Measurements from ENCODE around the gene NRXN2.

Gene NRXN2

GRCh38 chr11:64667154-64667745 is 55.7 kb downstream of the NRXN2 start:
- DNase-seq: no peak

DNA sequence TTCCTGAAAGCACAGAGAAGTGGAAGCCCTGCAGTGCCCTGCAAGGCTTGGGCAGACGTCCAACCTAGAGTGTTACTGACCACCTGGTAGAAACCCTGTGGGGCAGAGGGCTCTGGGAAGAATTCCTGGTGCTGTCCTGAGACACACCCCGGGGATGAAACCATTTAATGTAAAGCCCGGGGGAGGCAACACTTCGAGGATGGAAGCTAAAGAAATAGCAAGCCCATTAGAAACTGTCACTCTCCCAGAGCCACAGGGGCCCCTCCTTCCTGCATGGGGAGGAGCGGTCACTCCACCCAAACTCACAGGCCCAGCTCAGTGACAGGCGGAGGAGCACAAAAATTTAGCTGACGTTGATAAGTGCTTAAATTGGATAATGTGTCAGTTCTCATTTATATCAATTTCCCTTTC is 57.6 kb downstream of the NRXN2 start:
- no peak for DNase-seq

DNA sequence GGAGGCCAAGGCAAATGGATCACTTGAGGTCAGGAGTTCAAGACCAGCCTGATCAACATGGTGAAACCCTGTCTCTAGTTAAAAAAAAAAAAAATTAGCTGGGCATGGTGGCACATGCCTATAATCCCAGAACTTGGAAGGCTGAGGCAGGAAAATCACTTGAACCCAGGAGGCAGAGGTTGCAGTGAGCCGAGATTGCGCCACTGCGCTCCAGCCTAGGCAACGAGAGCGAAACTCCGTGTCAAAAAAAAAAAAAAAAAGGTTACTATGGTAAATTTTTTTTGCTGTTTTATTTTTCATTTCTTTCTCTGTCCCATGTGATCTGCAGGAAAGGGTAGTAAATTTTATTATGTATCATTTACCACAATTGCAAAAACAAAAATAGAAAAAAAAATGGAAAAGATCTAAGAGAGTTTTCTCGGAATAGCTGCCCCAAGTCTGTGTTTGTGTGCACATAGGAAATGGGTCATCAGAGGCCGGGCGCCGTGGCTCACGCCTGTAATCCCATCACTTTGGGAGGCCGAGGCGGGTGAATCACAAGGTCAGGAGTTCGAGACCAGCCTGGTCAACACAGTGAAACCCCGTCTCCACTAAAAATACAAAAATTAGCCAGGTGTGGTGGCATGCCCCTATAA is 58.6 kb downstream of the NRXN2 start:
- peak in 1 of 2 donors; percentile 44 for DNase-seq

- no peak for DNase-seq
Observed at GRCh38 chr11:64663656-64664055, 59.3 kb downstream of the NRXN2 start.

- no peak for DNase-seq
Observed at GRCh38 chr11:64661614-64662013, 61.4 kb downstream of the NRXN2 start.

DNA sequence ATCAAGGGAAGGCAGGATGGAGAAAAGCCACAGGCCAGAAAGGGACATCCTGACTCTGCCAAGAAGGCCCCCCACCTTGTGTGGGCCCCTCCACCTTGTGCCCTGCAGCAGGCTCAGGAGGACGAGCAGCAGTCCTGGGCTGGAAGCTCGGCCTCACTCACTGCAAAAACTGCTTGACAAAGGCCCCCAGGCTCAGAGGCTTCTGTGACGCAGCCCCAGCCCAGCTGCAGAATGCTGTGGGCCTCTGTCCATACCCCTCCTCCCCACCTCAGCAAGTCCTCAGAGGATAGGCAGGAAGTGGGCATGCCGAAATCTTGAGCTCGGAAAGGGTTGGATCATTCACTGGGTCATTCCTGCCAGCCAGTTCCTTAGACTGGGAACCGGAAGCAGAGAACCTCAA is 61.9 kb downstream of the NRXN2 start:
- no peak for DNase-seq

GRCh38 chr11:64660706-64661105 is 62.3 kb downstream of the NRXN2 start:
- no peak for DNase-seq

- no peak for DNase-seq
Observed at GRCh38 chr11:64660205-64660604, 62.8 kb downstream of the NRXN2 start.

DNA sequence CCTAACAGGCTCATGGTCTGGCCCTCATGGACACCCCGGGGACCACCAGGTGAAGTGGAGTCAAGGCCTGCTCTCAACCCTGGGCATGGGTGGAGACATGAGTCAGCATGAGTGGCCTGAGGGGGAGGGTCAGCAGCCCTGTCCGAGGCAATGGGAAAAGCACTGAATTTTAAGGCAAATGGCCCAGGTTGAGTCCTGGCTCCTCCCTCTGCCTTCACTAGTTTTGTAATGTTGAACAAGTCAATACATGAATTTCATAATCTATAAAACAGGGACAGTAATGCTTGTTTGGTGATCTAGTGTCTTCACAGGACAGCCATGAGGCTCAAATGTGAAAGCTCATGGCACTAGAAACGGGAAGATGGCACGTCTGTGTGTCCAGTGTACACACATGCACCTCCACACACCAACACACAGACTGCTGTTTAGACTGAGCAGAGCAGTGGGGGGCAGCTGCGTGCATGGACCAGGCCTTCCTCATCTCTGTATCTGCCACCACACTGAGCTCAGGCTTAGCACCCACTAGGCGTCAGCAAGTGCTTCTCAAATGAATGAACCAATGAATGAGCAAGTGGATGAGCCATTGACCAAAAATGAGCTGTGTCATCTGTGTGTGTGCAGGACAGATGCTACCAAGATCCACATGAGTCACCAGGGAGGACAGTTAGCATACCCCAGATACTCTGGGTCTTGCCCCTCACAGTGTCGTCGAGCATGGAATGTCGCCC is 63.4 kb downstream of the NRXN2 start:
- peak in 1 of 2 donors; percentile 65 for DNase-seq

GRCh38 chr11:64658265-64658664 is 64.7 kb downstream of the NRXN2 start:
- DNase-seq: no peak

- DNase-seq: no peak
Observed at GRCh38 chr11:64656862-64657261, 66.1 kb downstream of the NRXN2 start.

GRCh38 chr11:64655941-64656601 is 66.9 kb downstream of the NRXN2 start:
- DNase-seq: no peak

DNA sequence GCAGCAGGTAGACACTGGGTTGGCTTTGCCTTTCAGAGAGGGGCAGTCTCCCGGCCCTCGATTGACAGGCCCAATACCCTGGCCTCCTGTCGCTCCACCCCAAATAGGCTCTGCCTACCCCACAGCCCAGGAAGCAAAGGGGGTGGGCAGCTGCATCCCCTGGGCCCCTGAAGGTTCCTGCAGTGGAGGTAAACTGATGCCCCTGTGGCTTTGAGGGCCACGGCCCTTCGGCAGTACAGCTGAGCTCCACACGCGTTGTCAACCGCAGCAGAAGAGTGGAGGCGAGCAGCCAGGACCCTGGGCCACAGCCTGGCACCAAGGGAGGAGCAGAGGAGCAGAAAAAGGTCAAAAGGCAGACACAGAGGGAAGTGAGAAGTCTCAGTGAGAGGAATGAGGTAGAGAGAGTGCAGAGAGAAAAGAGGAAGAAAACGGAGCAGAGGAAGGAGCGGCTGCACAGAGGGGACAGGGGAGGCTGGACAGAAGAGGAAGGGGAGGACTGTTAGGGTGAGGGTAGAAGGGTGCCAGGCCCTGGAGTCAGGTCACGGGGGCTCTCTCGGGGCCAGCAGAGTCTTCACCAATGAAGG is 67.9 kb downstream of the NRXN2 start:
- peak in 1 of 2 donors; percentile 80 for DNase-seq

GRCh38 chr11:64654439-64654838 is 68.6 kb downstream of the NRXN2 start:
- DNase-seq: no peak

DNA sequence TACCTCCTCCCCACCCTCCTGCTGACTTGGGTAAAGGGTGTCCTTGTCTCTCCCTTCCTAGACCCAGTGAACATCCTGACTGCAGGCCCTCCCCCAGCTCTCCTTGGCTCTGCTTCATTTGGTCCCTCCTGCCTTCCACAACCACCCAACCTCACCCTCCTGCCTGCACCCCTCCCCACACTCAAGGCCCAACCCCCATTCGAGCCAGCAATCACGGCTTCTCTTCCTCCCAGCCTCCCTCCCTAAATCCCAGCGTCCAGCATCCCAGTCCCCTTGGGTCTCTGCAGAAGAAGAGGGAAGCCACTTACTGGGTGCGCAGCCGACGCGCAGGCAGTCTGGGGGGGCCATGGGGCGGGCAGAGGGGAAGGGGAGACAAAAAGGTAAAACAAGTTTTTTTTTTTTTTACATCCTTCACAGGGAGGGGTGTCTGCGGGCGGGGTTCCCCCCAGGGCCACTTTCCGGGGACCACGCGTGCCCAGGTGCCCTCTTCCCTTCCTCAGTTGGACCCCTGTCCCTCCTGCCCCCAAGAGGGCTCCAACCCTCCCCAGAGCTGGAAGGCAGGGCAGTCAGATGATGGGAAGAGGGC is 69.5 kb downstream of the NRXN2 start:
- DNase-seq: no peak

DNA sequence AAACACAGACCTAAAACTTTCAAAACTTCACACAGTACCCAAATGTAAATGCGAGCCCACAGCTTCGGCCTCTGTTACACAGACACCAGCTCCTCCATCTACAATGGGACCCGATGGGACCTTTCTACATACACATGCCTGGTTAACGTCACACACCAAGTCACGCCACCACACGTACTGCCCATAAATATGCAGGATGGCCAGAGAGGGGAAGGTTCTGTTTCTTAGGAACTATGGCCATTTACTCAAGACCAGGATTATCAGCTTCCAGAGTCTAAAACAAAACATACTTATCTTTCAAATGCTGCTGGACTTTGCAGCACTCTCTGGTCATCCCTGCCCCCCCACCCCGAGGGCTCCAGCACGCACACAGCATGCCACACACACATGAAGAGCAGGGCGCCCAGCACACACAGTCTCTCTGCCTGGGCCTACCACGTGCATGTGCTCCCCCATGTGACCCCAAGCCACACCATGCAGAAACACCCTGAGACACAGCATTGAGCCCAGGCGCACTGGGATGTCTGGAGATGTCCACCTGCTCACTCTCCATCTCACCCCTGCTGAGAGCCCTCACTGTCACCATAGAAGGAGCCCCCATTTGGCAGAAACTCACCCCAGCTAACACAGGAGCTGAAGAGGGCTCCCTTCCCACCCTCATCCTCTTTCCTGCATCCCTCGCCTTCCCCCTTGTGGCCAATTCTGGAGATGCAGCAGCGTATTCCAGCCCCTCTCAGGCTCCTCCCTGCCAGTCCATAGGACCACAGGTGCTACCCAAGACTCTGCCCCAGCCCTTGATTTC is 70.2 kb downstream of the NRXN2 start:
- DNase-seq: peak; percentile 54 to 72

GRCh38 chr11:64650923-64651523 is 72.0 kb downstream of the NRXN2 start:
- DNase-seq: peak in 1 of 2 donors; percentile 36

- DNase-seq: peak in 1 of 2 donors; percentile 11
Observed at GRCh38 chr11:64649291-64649697, 73.7 kb downstream of the NRXN2 start.

- no peak for DNase-seq
Observed at GRCh38 chr11:64648551-64648950, 74.4 kb downstream of the NRXN2 start.

- no peak for DNase-seq
Observed at GRCh38 chr11:64647019-64647779, 75.8 kb downstream of the NRXN2 start.
